ENCODE measurements around the gene ZSCAN21. TPM values are rescaled to one million over a fixed set of nuclear protein-coding genes. Genes with fewer than 3 reads are reported as not detected.
A peak's percentile ranks its signal among the peaks of the same experiment; 100 is the strongest.

ZSCAN21 gene
- total RNA-seq, 1 donor from 2014 or later: 8.4 TPM

- intact Hi-C loops (cut with DNase I): no loop called here
- no peak for TF ChIP-seq CTCF (IDR thresholded peaks at IDR 0.05)
- H3K4me1 ChIP-seq: peaks cover 5% of the 10 kb centered on the region
- DNase-seq (no peak), ATAC-seq (no peak)
- no peak overlapping the region for H3K4me3 ChIP-seq
- H3K27ac ChIP-seq: no peak overlapping the region
- H3K27me3 ChIP-seq (ENCODE audit: low read depth): no peaks in the 10 kb centered on the region
- H3K9me3 ChIP-seq: no peaks in the 10 kb centered on the region
- H3K36me3 ChIP-seq: no peaks in the 10 kb centered on the region
Measured at GRCh38 chr7:100044718-100045117, 4.9 kb upstream of the ZSCAN21 start.

GRCh38 chr7:100048680-100049079 is 894 bp upstream of the ZSCAN21 start:
- Histone ChIP-seq H3K27me3 (ENCODE audit: low read depth) (no peaks in the 10 kb centered on the region), H3K36me3 (peaks cover 6% of the 10 kb centered on the region), H3K27ac (no peak overlapping the region), H3K9me3 (no peaks in the 10 kb centered on the region), H3K4me3 (no peak overlapping the region), H3K4me1 (peaks cover 12% of the 10 kb centered on the region)
- no peak for ATAC-seq
- no peak for DNase-seq
- intact Hi-C loops (cut with DNase I): no loop called here
- no peak for TF ChIP-seq CTCF (IDR thresholded peaks at IDR 0.05)

- intact Hi-C loops (cut with DNase I): no loop called here
- Histone ChIP-seq H3K36me3 (peaks cover 9% of the 10 kb centered on the region), H3K27ac (no peak overlapping the region), H3K27me3 (ENCODE audit: low read depth) (no peaks in the 10 kb centered on the region), H3K9me3 (no peaks in the 10 kb centered on the region), H3K4me1 (peaks cover 12% of the 10 kb centered on the region), H3K4me3 (no peak overlapping the region)
- DNase-seq (no peak), ATAC-seq (no peak)
- no peak for TF ChIP-seq CTCF (IDR thresholded peaks at IDR 0.05)
Measured at GRCh38 chr7:100051611-100052010, 2.0 kb downstream of the ZSCAN21 start.

GRCh38 chr7:100053215-100053614 is 3.6 kb downstream of the ZSCAN21 start:
- DNase-seq (no peak), ATAC-seq (peak; percentile 63 to 64)
- Histone ChIP-seq H3K27me3 (ENCODE audit: low read depth) (no peaks in the 10 kb centered on the region), H3K4me3 (no peak overlapping the region), H3K4me1 (peaks cover 12% of the 10 kb centered on the region), H3K27ac (no peak overlapping the region), H3K9me3 (no peaks in the 10 kb centered on the region), H3K36me3 (peaks cover 24% of the 10 kb centered on the region)
- intact Hi-C loops (cut with DNase I): no loop called here
- TF ChIP-seq CTCF (IDR thresholded peaks at IDR 0.05): no peak

GRCh38 chr7:100057006-100057405 is 7.4 kb downstream of the ZSCAN21 start:
- Histone ChIP-seq H3K27me3 (ENCODE audit: low read depth) (no peaks in the 10 kb centered on the region), H3K4me3 (no peak overlapping the region), H3K9me3 (no peaks in the 10 kb centered on the region), H3K27ac (no peak overlapping the region), H3K36me3 (peaks cover 61% of the 10 kb centered on the region), H3K4me1 (no peaks in the 10 kb centered on the region)
- no peak for ATAC-seq
- intact Hi-C loops (cut with DNase I): no loop called here
- DNase-seq: no peak
- no peak for TF ChIP-seq CTCF (IDR thresholded peaks at IDR 0.05)

GRCh38 chr7:100059251-100059739 is 9.7 kb downstream of the ZSCAN21 start:
- TF ChIP-seq CTCF (IDR thresholded peaks at IDR 0.05): no peak
- Histone ChIP-seq H3K27ac (no peak overlapping the region), H3K27me3 (ENCODE audit: low read depth) (no peaks in the 10 kb centered on the region), H3K9me3 (no peaks in the 10 kb centered on the region), H3K4me3 (no peak overlapping the region), H3K36me3 (peaks cover 78% of the 10 kb centered on the region), H3K4me1 (no peaks in the 10 kb centered on the region)
- intact Hi-C loops (cut with DNase I): no loop called here
- ATAC-seq (no peak), DNase-seq (no peak)
